Vagina (tissue), 2 donors: Measurements from ENCODE around the gene ARL8B. TPM values are rescaled to one million over a fixed set of nuclear protein-coding genes. Genes with fewer than 3 reads are reported as not detected.

Source experiments
- DNase-seq, 2 donors: peaks; one replicate each; pipeline ENCODE4 v3.0.0-alpha.2; 2017; ENCODE audit errors: extremely low spot score in 2 of 2
- H3K27ac ChIP-seq: fragments of 200-600 bp; sonication (generic); one replicate; pipeline ENCODE4 v1.5.1; 2019
- H3K27me3 ChIP-seq: fragments of 200-600 bp; sonication (generic); one replicate; pipeline ENCODE4 v1.5.1; 2019
- H3K36me3 ChIP-seq, 2 donors: fragments of 200-600 bp; sonication (generic); one replicate each; pipeline ENCODE4 v1.5.1; 2017 to 2019
- H3K4me1 ChIP-seq: fragments of 200-600 bp; sonication (generic); one replicate; pipeline ENCODE4 v1.5.1; 2019
- H3K4me3 ChIP-seq, 2 donors: fragments of 200-600 bp; sonication (generic); 1 replicate in 1 of 2; 2 replicates in 1 of 2; pipeline ENCODE4 v1.5.1; 2016 to 2019
- H3K9me3 ChIP-seq: fragments of 200-600 bp; sonication (generic); one replicate; pipeline ENCODE4 v1.5.1; 2019
- CTCF ChIP-seq, 3 experiments: fragments of 450-650 bp in 2 of 3; fragments of 200-600 bp in 1 of 3; sonication (generic) in 1 of 3; IDR thresholded peaks; one replicate each; pipeline ENCODE4 v1.5.1; 2017 to 2019; ENCODE audit warnings: antibody characterized with exemption in 3 of 3, mild to moderate bottlenecking in 2 of 3, moderate library complexity in 2 of 3
- POLR2A ChIP-seq, 2 donors: fragments of 450-650 bp; IDR thresholded peaks; one replicate each; pipeline ENCODE4 v1.6.1; 2017; ENCODE audit warnings: antibody characterized with exemption in 2 of 2, mild to moderate bottlenecking in 2 of 2, moderate library complexity in 2 of 2
- POLR2AphosphoS5 ChIP-seq, 2 donors: sonication (generic); formaldehyde crosslinking; IDR thresholded peaks; one replicate each; pipeline ENCODE4 v1.9.0; 2017; ENCODE audit warnings: antibody characterized with exemption in 2 of 2, mild to moderate bottlenecking in 2 of 2, low read depth in 1 of 2; ENCODE audit not compliant: insufficient read depth in 1 of 2
- intact Hi-C: fragments of 100-400 bp; cut with DNase I; formaldehyde crosslinking; loops from one replicate; pipeline ENCODE4 v1.15.1; 2023
- total RNA-seq: library from RNA; depleted of rRNA; stranded (reverse); fragments of >200 nt; gene quantifications from one replicate; pipeline ENCODE4 v1.2.3, GENCODE V29; 2016

Gene ARL8B
- total RNA-seq, 1 donor from 2014 or later = 44.4 TPM

- Histone ChIP-seq H3K4me3 (no peak overlapping the region), H3K9me3 (no peaks in the 10 kb centered on the region), H3K36me3 (peaks cover 0 to 35% of the 10 kb centered on the region in 2 donors), H3K27ac (no peak overlapping the region), H3K4me1 (no peaks in the 10 kb centered on the region), H3K27me3 (no peaks in the 10 kb centered on the region)
- intact Hi-C loops = no loop called here
- TF ChIP-seq POLR2AphosphoS5 (IDR thresholded peaks at IDR 0.05; ENCODE audit: insufficient read depth in 1 of 2, low read depth in 1 of 2) = no peak
- no peak for TF ChIP-seq POLR2A (IDR thresholded peaks at IDR 0.05)
- TF ChIP-seq CTCF (IDR thresholded peaks at IDR 0.05) = no peak
- DNase-seq = no peak
Observed at GRCh38 chr3:5218815-5219214, 96.7 kb downstream of the ARL8B start.

- H3K4me1 ChIP-seq = no peaks in the 10 kb centered on the region
- TF ChIP-seq CTCF (IDR thresholded peaks at IDR 0.05) = no peak
- no peak for TF ChIP-seq POLR2A (IDR thresholded peaks at IDR 0.05)
- TF ChIP-seq POLR2AphosphoS5 (IDR thresholded peaks at IDR 0.05; ENCODE audit: insufficient read depth in 1 of 2, low read depth in 1 of 2) = no peak
- H3K9me3 ChIP-seq = no peaks in the 10 kb centered on the region
- intact Hi-C loops = no loop called here
- H3K4me3 ChIP-seq = no peak overlapping the region
- H3K36me3 ChIP-seq = peaks cover 0 to 31% of the 10 kb centered on the region in 2 donors
- no peaks in the 10 kb centered on the region for H3K27me3 ChIP-seq
- no peak overlapping the region for H3K27ac ChIP-seq
- no peak for DNase-seq
Observed at GRCh38 chr3:5219216-5219615, 97.1 kb downstream of the ARL8B start.

- intact Hi-C loops = no loop called here
- no peaks in the 10 kb centered on the region for H3K27me3 ChIP-seq
- no peak overlapping the region for H3K27ac ChIP-seq
- DNase-seq = no peak
- peaks cover 0 to 22% of the 10 kb centered on the region in 2 donors for H3K36me3 ChIP-seq
- no peaks in the 10 kb centered on the region for H3K9me3 ChIP-seq
- no peaks in the 10 kb centered on the region for H3K4me1 ChIP-seq
- no peak overlapping the region for H3K4me3 ChIP-seq
- TF ChIP-seq POLR2A (IDR thresholded peaks at IDR 0.05) (no peak), CTCF (IDR thresholded peaks at IDR 0.05) (no peak), POLR2AphosphoS5 (IDR thresholded peaks at IDR 0.05; ENCODE audit: insufficient read depth in 1 of 2, low read depth in 1 of 2) (no peak)
Observed at GRCh38 chr3:5220193-5220592, 98.1 kb downstream of the ARL8B start.

GRCh38 chr3:5220667-5221431 is 98.8 kb downstream of the ARL8B start:
- no peak for DNase-seq
- Histone ChIP-seq H3K4me3 (no peak overlapping the region), H3K4me1 (no peaks in the 10 kb centered on the region), H3K9me3 (no peaks in the 10 kb centered on the region), H3K36me3 (peaks cover 0 to 15% of the 10 kb centered on the region in 2 donors), H3K27ac (no peak overlapping the region), H3K27me3 (no peaks in the 10 kb centered on the region)
- TF ChIP-seq POLR2AphosphoS5 (IDR thresholded peaks at IDR 0.05; ENCODE audit: insufficient read depth in 1 of 2, low read depth in 1 of 2) (no peak), CTCF (IDR thresholded peaks at IDR 0.05) (no peak), POLR2A (IDR thresholded peaks at IDR 0.05) (no peak)
- intact Hi-C loops = no loop called here

- no peaks in the 10 kb centered on the region for H3K4me1 ChIP-seq
- no peak for TF ChIP-seq POLR2AphosphoS5 (IDR thresholded peaks at IDR 0.05; ENCODE audit: insufficient read depth in 1 of 2, low read depth in 1 of 2)
- no peaks in the 10 kb centered on the region for H3K9me3 ChIP-seq
- no peak for DNase-seq
- no peak overlapping the region for H3K27ac ChIP-seq
- intact Hi-C loops = no loop called here
- H3K4me3 ChIP-seq = no peak overlapping the region
- H3K36me3 ChIP-seq = peaks cover 0 to 7% of the 10 kb centered on the region in 2 donors
- H3K27me3 ChIP-seq = no peaks in the 10 kb centered on the region
Observed at GRCh38 chr3:5221701-5222100, 99.6 kb downstream of the ARL8B start.
